Activated B cell treated with CpG ODN at 0.5 μM for 24 hours (primary cell): ENCODE data around the gene IFFO2. TPM values are rescaled to one million over a fixed set of nuclear protein-coding genes. Genes with fewer than 3 reads are reported as not detected.
A peak's percentile ranks its signal among the peaks of the same experiment; 100 is the strongest.

ENCODE experiments used
- ATAC-seq: fragments of 200-7000 bp; cut with Tn5 transposase; one replicate; pipeline ENCODE4 v1.10.0; 2021; ENCODE audit warnings: low read depth, mild to moderate bottlenecking, moderate library complexity
- CTCF ChIA-PET: fragments of 350-600 bp; sonication (Branson Sonifier 250); formaldehyde crosslinking; loops from one replicate; lab custom pipeline; 2021; ENCODE audit warnings: antibody characterized with exemption; lab: Charles Lee
- POLR2A ChIA-PET: fragments of 350-600 bp; sonication (Branson Sonifier 250); formaldehyde crosslinking; loops from one replicate; lab custom pipeline; 2021; ENCODE audit warnings: antibody characterized with exemption; lab: Charles Lee
- DNase-seq: peaks from one replicate; pipeline ENCODE4 v3.0.0; 2022
- H3K27ac Mint-ChIP-seq: one replicate; pipeline ENCODE4 v1.8.0; 2020; ENCODE audit warnings: mixed read lengths
- H3K27me3 Mint-ChIP-seq: one replicate; pipeline ENCODE4 v1.8.0; 2021; ENCODE audit warnings: mixed read lengths
- H3K36me3 Mint-ChIP-seq: one replicate; pipeline ENCODE4 v1.8.0; 2021; ENCODE audit warnings: low read depth, mixed read lengths
- H3K4me1 Mint-ChIP-seq: one replicate; pipeline ENCODE4 v1.8.0; 2021; ENCODE audit warnings: mixed read lengths
- H3K4me3 Mint-ChIP-seq: one replicate; pipeline ENCODE4 v1.8.0; 2020; ENCODE audit warnings: mild to moderate bottlenecking, mixed read lengths
- H3K9me3 Mint-ChIP-seq: one replicate; pipeline ENCODE4 v1.8.0; 2020; ENCODE audit warnings: mixed read lengths
- intact Hi-C: fragments of 100-400 bp; cut with micrococcal nuclease; formaldehyde crosslinking; loops from one replicate; pipeline ENCODE4 v1.15.1; 2024
- total RNA-seq: library from RNA; stranded (reverse); gene quantifications from 2 replicates; pipeline ENCODE4 v1.2.3, GENCODE V29; 2022
- TF ChIP-seq, protein P1 (sequence below): fragments of 200-600 bp; IDR thresholded peaks from one replicate; pipeline ENCODE4 v1.8.0; 2022; ENCODE audit warnings: antibody characterized with exemption, mild to moderate bottlenecking

IFFO2 gene
- total RNA-seq, 1 donor from 2014 or later: 13.0 TPM

DNA sequence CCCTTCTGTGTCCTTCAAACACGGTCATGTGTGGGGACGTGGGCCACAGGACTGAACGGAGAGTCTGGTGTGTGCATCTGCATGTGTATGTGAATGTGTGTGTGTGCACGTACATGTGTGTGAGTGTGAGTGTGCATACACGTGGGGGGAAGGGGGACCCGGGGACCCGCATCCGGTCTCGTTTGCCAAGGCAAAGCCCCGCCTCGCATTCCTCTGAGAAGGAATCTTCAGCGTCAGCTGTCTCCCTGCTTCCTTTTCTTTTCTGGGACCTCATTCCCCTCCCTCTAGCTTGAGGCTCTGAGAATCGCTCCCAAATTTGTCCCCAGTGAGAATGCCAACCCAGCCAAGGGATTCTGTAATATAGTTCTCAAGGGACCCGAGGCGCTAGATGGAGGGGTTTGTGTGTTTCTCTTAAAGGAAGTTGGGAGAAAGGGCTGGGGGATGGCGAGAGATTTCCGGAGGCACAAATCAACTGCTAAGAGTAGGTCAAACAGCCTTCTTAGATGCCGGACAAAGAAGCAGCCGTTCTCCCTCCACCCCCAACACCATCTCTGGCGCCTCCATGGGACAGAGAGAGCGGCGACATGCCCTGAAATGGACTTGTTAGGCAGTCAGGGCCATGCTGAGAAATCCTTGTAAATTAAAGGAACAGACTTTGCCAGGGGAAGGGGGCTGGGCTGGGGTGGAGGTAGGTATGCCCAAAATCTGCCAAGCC lies 6.6 kb downstream of the IFFO2 start:
- H3K4me3 Mint-ChIP-seq: peak overlapping the region; percentile 82
- H3K36me3 Mint-ChIP-seq: no peaks in the 10 kb centered on the region
- peak overlapping the region; percentile 98 for H3K27ac Mint-ChIP-seq
- DNase-seq (no peak), ATAC-seq (no peak)
- ChIA-PET CTCF (interaction anchor here (0.6 to 12.1 kb wide), 6 partner anchors 12 to 40 kb away, joined by 3 to 190 read pairs (median 7); no protein-coding TSS in a partner anchor), POLR2A (interaction anchor here (0.6 to 5.1 kb wide), 7 partner anchors 9 to 93 kb away, joined by 3 to 89 read pairs (median 4); no protein-coding TSS in a partner anchor)
- H3K27me3 Mint-ChIP-seq: no peaks in the 10 kb centered on the region
- peaks cover 95% of the 10 kb centered on the region for H3K4me1 Mint-ChIP-seq
- intact Hi-C loops: loop anchor here (1.0 kb wide), 1 partner anchor 43 kb away; no protein-coding TSS in a partner anchor
- TF ChIP-seq, protein P1, sequence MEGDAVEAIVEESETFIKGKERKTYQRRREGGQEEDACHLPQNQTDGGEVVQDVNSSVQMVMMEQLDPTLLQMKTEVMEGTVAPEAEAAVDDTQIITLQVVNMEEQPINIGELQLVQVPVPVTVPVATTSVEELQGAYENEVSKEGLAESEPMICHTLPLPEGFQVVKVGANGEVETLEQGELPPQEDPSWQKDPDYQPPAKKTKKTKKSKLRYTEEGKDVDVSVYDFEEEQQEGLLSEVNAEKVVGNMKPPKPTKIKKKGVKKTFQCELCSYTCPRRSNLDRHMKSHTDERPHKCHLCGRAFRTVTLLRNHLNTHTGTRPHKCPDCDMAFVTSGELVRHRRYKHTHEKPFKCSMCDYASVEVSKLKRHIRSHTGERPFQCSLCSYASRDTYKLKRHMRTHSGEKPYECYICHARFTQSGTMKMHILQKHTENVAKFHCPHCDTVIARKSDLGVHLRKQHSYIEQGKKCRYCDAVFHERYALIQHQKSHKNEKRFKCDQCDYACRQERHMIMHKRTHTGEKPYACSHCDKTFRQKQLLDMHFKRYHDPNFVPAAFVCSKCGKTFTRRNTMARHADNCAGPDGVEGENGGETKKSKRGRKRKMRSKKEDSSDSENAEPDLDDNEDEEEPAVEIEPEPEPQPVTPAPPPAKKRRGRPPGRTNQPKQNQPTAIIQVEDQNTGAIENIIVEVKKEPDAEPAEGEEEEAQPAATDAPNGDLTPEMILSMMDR: no peak
- no peaks in the 10 kb centered on the region for H3K9me3 Mint-ChIP-seq

GRCh38 chr1:18948913-18949685 lies 7.4 kb downstream of the IFFO2 start:
- intact Hi-C loops: no loop called here
- no peaks in the 10 kb centered on the region for H3K36me3 Mint-ChIP-seq

GRCh38 chr1:18948048-18948912 lies 8.2 kb downstream of the IFFO2 start:
- Mint-ChIP-seq H3K9me3 (no peaks in the 10 kb centered on the region), H3K27ac (peak overlapping the region; percentile 98), H3K27me3 (no peaks in the 10 kb centered on the region), H3K4me1 (peaks cover 91% of the 10 kb centered on the region), H3K4me3 (peak overlapping the region; percentile 56), H3K36me3 (peaks cover 3% of the 10 kb centered on the region)
- POLR2A ChIA-PET: interaction anchor here (5.1 kb wide), 1 partner anchor 21 kb away, joined by 89 read pairs; no protein-coding TSS in a partner anchor
- DNase-seq: no peak
- CTCF ChIA-PET: interaction anchor here (1.1 to 12.1 kb wide), 2 partner anchors 21 to 39 kb away, joined by 3 to 190 read pairs; no protein-coding TSS in a partner anchor
- intact Hi-C loops: no loop called here
- ATAC-seq: peak; percentile 16
- TF ChIP-seq, protein P1: no peak

More at GRCh38 chr1:18948913-18949685, 7.4 kb downstream of the IFFO2 start:
- H3K9me3 Mint-ChIP-seq: no peaks in the 10 kb centered on the region
- DNase-seq (no peak), ATAC-seq (no peak)
- peak overlapping the region; percentile 98 for H3K27ac Mint-ChIP-seq
- H3K4me1 Mint-ChIP-seq: peaks cover 92% of the 10 kb centered on the region
- no peaks in the 10 kb centered on the region for H3K27me3 Mint-ChIP-seq
- ChIA-PET POLR2A (interaction anchor here (0.6 to 5.1 kb wide), 2 partner anchors 22 to 94 kb away, joined by 3 to 89 read pairs; no protein-coding TSS in a partner anchor), CTCF (interaction anchor here (1.1 to 12.1 kb wide), 2 partner anchors 22 to 39 kb away, joined by 3 to 190 read pairs; no protein-coding TSS in a partner anchor)
- H3K4me3 Mint-ChIP-seq: peak overlapping the region; percentile 82
- TF ChIP-seq, protein P1: no peak

DNA sequence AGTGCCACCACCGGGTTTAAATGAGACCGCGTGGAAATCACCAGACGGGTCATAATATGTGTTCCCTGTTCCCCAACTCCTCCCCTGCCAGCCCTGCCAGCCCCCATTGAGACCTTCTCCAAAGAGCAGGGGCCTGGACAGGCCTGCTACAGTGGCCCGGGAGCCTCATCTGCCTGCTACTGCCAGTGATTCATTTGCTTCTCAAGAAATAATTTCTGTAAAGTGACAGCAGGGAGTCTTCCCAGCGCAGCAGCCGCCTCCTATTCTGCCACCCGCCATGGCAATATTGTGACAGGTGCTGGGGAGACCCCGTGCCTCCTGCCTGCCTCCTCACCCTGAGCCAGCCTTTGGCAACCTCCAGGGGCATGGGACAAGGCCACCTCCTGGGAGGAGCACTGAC lies 8.9 kb downstream of the IFFO2 start:
- intact Hi-C loops: no loop called here
- TF ChIP-seq, protein P1: no peak
- H3K36me3 Mint-ChIP-seq: peaks cover 3% of the 10 kb centered on the region
- POLR2A ChIA-PET: interaction anchor here (5.1 kb wide), 1 partner anchor 20 kb away, joined by 89 read pairs; no protein-coding TSS in a partner anchor
- H3K27ac Mint-ChIP-seq: peak overlapping the region; percentile 98
- CTCF ChIA-PET: interaction anchor here (1.7 kb wide), 1 partner anchor 40 kb away, joined by 5 read pairs; no protein-coding TSS in a partner anchor
- no peaks in the 10 kb centered on the region for H3K9me3 Mint-ChIP-seq
- ATAC-seq (no peak), DNase-seq (no peak)
- H3K4me1 Mint-ChIP-seq: peaks cover 84% of the 10 kb centered on the region
- no peaks in the 10 kb centered on the region for H3K27me3 Mint-ChIP-seq
- no peak overlapping the region for H3K4me3 Mint-ChIP-seq
